Hepatocyte (in vitro differentiated cells): ENCODE measurements around the gene CDKN3.

Experiments used
- EZH2phosphoT487 ChIP-seq: fragments of 200-600 bp; sonication (generic); IDR thresholded peaks from one replicate; pipeline ENCODE4 v1.6.1; 2018; ENCODE audit warnings: antibody characterized with exemption, mild to moderate bottlenecking, low read depth, moderate library complexity; ENCODE audit not compliant: unreplicated experiment, severe bottlenecking
- TF ChIP-seq, protein P1 (sequence below): fragments of 200-600 bp; sonication (generic); IDR thresholded peaks from 2 replicates; pipeline ENCODE4 v1.5.1; 2016; ENCODE audit warnings: antibody characterized with exemption, mild to moderate bottlenecking; ENCODE audit not compliant: poor library complexity

DNA sequence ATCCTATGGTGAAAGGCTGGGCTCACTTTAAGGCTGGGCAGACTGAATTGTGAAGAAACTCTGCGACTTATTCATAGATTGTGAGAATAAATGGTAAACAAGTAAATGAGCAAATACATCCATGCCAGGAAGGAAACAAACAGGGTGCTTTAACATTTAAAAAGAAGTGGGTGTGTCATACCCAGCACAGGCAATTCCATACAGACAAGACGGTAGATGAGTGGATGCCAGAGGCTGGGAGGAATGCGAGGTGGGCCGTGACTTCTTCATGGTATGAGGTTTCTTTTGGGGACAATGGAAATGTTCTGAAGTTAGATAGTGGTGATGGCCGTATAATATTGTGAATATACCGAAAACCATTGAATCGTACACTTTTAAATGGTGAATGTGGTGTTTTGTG lies 49.8 kb upstream of the CDKN3 start:
- no peak for TF ChIP-seq EZH2phosphoT487
- TF ChIP-seq, protein P1, sequence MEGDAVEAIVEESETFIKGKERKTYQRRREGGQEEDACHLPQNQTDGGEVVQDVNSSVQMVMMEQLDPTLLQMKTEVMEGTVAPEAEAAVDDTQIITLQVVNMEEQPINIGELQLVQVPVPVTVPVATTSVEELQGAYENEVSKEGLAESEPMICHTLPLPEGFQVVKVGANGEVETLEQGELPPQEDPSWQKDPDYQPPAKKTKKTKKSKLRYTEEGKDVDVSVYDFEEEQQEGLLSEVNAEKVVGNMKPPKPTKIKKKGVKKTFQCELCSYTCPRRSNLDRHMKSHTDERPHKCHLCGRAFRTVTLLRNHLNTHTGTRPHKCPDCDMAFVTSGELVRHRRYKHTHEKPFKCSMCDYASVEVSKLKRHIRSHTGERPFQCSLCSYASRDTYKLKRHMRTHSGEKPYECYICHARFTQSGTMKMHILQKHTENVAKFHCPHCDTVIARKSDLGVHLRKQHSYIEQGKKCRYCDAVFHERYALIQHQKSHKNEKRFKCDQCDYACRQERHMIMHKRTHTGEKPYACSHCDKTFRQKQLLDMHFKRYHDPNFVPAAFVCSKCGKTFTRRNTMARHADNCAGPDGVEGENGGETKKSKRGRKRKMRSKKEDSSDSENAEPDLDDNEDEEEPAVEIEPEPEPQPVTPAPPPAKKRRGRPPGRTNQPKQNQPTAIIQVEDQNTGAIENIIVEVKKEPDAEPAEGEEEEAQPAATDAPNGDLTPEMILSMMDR, result no peak
